ENCODE data around the gene ADAMTS17. TPM values are rescaled to one million over a fixed set of nuclear protein-coding genes. Genes with fewer than 3 reads are reported as not detected.

The ADAMTS17 gene
- total and polyA plus RNA-seq, 8 donors: 0.31 to 14.3 (median 6.3) TPM

DNA sequence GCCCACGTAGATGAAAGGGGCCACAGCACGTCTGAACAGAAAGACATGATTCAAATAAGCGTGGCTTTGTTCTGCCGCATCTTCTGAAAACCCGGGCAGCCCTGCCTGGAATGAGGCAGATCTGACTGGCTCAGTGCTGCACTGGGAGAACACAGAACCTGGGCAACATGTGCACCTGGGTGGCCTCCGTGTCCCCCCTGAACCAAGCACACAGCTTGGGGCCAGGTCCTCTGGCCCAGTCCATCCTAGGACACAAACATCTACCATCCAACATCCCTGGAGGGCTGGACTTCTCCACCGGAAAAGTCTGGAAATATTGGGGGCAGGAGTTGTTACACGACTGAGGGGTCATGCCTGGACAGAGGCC lies 119.4 kb downstream of the ADAMTS17 start:
- Histone ChIP-seq H3K4me1 (no peaks in the 10 kb centered on the region), H3K27ac (no peak overlapping the region), H3K27me3 (no peaks in the 10 kb centered on the region), H3K4me3 (no peak overlapping the region), H3K9me3 (no peaks in the 10 kb centered on the region), H3K36me3 (no peaks in the 10 kb centered on the region)
- TF ChIP-seq POLR2AphosphoS5 (IDR thresholded peaks at IDR 0.05) (no peak), CTCF (IDR thresholded peaks at IDR 0.05) (no peak), EP300 (IDR thresholded peaks at IDR 0.05) (no peak), POLR2A (IDR thresholded peaks at IDR 0.05) (no peak)
- WGBS, 5 donors: 72 to 92% (median 86%) methylated on average over 6 to 8 of the region's 8 CpGs
- intact Hi-C loops (cut with DNase I; ENCODE audit: low total_unique reads): no loop called here
- DNase-seq: no peak

DNA sequence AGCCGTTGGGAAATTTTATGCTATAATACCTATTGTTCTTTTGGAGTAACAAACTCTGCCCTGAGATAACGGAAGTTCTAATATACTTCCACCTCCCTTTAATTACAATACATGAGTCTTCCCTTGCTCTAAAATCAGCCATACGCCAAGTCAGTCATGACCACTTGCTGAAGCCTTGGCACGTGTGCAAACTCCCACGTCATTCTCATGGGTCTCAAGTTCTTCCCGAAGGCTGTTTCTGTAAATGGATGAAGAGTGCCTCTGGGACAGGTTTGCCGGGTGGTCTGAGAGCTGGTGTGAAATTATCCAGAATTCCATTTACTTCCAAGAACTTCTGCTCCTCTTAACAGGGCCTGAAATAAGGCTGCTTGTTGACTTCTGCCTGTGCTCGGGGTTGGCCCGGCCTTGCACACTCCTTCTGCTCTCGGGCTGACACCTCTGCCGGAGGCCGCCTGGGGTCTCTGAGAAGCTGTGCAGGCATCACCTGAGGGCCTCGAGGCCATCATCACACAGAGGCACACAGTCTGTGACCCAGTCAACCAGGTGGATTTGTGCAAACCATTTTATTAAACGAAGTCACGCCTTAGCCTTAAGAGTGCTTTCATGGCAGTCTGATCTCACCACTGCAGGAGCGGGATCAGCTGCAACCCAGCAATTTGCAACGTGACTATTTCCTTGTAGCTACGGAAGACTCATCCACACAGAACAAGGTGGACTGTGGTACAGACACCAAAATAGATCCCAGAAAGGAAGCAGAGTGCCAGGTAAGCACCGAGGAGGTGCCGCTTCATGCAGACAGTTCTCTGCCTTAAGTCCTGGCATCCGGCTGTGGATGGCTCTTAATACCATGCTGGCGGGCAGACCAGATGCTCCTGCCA lies 120.1 kb downstream of the ADAMTS17 start:
- Histone ChIP-seq H3K4me3 (no peak overlapping the region), H3K4me1 (peaks cover 0 to under 1% (median 0%) of the 10 kb centered on the region in 4 donors), H3K9me3 (no peaks in the 10 kb centered on the region), H3K27ac (no peak overlapping the region), H3K27me3 (no peaks in the 10 kb centered on the region), H3K36me3 (no peaks in the 10 kb centered on the region)
- intact Hi-C loops (cut with DNase I; ENCODE audit: low total_unique reads): no loop called here
- WGBS, 5 donors: 83 to 90% (median 85%) methylated on average over 17 to 22 of the region's 22 CpGs
- TF ChIP-seq EP300 (IDR thresholded peaks at IDR 0.05): no peak
- TF ChIP-seq POLR2A (IDR thresholded peaks at IDR 0.05): no peak
- TF ChIP-seq CTCF (IDR thresholded peaks at IDR 0.05): no peak
- peak in 1 of 2 donors; percentile 58 for DNase-seq

- H3K27me3 ChIP-seq: no peaks in the 10 kb centered on the region
- TF ChIP-seq POLR2A (IDR thresholded peaks at IDR 0.05) (no peak), CTCF (IDR thresholded peaks at IDR 0.05) (no peak), POLR2AphosphoS5 (IDR thresholded peaks at IDR 0.05) (no peak), EP300 (IDR thresholded peaks at IDR 0.05) (no peak)
- no peak overlapping the region for H3K27ac ChIP-seq
- no peak overlapping the region for H3K4me3 ChIP-seq
- intact Hi-C loops (cut with DNase I; ENCODE audit: low total_unique reads): no loop called here
- DNase-seq: no peak
- H3K36me3 ChIP-seq: no peaks in the 10 kb centered on the region
- peaks cover 0 to 15% (median 7%) of the 10 kb centered on the region in 4 donors for H3K4me1 ChIP-seq
- H3K9me3 ChIP-seq: no peaks in the 10 kb centered on the region
- WGBS, 5 donors: 84 to 92% (median 88%) methylated on average over 14 of the region's 14 CpGs
These were observed 121.6 kb downstream of the ADAMTS17 start for GRCh38 chr15:100220058-100220768.

- no peak for DNase-seq
- Histone ChIP-seq H3K4me3 (no peak overlapping the region), H3K27me3 (no peaks in the 10 kb centered on the region), H3K36me3 (no peaks in the 10 kb centered on the region), H3K9me3 (no peaks in the 10 kb centered on the region), H3K4me1 (peaks cover 0 to 16% (median 7%) of the 10 kb centered on the region in 4 donors), H3K27ac (no peak overlapping the region)
- TF ChIP-seq CTCF (IDR thresholded peaks at IDR 0.05) (no peak), POLR2A (IDR thresholded peaks at IDR 0.05) (no peak), POLR2AphosphoS5 (IDR thresholded peaks at IDR 0.05) (no peak), EP300 (IDR thresholded peaks at IDR 0.05) (no peak)
- 81 to 87% (median 82%) methylated on average over 5 of the region's 5 CpGs for WGBS, 5 donors
- intact Hi-C loops (cut with DNase I; ENCODE audit: low total_unique reads): no loop called here
These were observed 123.3 kb downstream of the ADAMTS17 start for GRCh38 chr15:100218434-100218833.
